ENCODE data around the gene ARHGAP10.
A peak's percentile ranks its signal among the peaks of the same experiment; 100 is the strongest.

Gene ARHGAP10

GRCh38 chr4:147731580-147732517 lies at the start of gene ARHGAP10:
Gene ARHGAP10 (plus strand): TSS chr4:147732088. CDS start chr4:147732302, 214 bp downstream.
- DNase-seq (ENCODE audit: low read depth) = no peak

- DNase-seq (ENCODE audit: low read depth) = no peak
Measured at GRCh38 chr4:147682755-147683154, 49.1 kb upstream of the ARHGAP10 start.

- no peak for DNase-seq (ENCODE audit: low read depth)
Measured at GRCh38 chr4:147683188-147683591, 48.7 kb upstream of the ARHGAP10 start.

GRCh38 chr4:147683717-147684700 lies 47.9 kb upstream of the ARHGAP10 start, which contains the start of gene PRMT9:
Gene PRMT9 (minus strand): TSS chr4:147684163. CDS start chr4:147683987, 176 bp downstream.
- DNase-seq (ENCODE audit: low read depth) = peak; percentile 41

- no peak for DNase-seq (ENCODE audit: low read depth)
Measured at GRCh38 chr4:147689067-147689466, 42.8 kb upstream of the ARHGAP10 start.

- DNase-seq (ENCODE audit: low read depth) = no peak
Measured at GRCh38 chr4:147691820-147692219, 40.1 kb upstream of the ARHGAP10 start.

GRCh38 chr4:147693218-147693617 lies 38.7 kb upstream of the ARHGAP10 start:
- DNase-seq (ENCODE audit: low read depth) = no peak

GRCh38 chr4:147696866-147697265 lies 35.0 kb upstream of the ARHGAP10 start:
- no peak for DNase-seq (ENCODE audit: low read depth)

GRCh38 chr4:147704846-147705245 lies 27.0 kb upstream of the ARHGAP10 start:
- DNase-seq (ENCODE audit: low read depth) = no peak

GRCh38 chr4:147707892-147708672 lies 23.8 kb upstream of the ARHGAP10 start:
- no peak for DNase-seq (ENCODE audit: low read depth)

GRCh38 chr4:147709999-147710398 lies 21.9 kb upstream of the ARHGAP10 start:
- DNase-seq (ENCODE audit: low read depth) = no peak

- peak; percentile 79 for DNase-seq (ENCODE audit: low read depth)
Measured at GRCh38 chr4:147714575-147715401, 17.1 kb upstream of the ARHGAP10 start.

- no peak for DNase-seq (ENCODE audit: low read depth)
Measured at GRCh38 chr4:147717878-147718277, 14.0 kb upstream of the ARHGAP10 start.

- no peak for DNase-seq (ENCODE audit: low read depth)
Measured at GRCh38 chr4:147723326-147723725, 8.6 kb upstream of the ARHGAP10 start.

GRCh38 chr4:147724468-147725201 lies 7.3 kb upstream of the ARHGAP10 start:
- DNase-seq (ENCODE audit: low read depth) = no peak

GRCh38 chr4:147725673-147726072 lies 6.2 kb upstream of the ARHGAP10 start:
- DNase-seq (ENCODE audit: low read depth) = no peak

- no peak for DNase-seq (ENCODE audit: low read depth)
Measured at GRCh38 chr4:147727476-147728028, 4.3 kb upstream of the ARHGAP10 start.

- no peak for DNase-seq (ENCODE audit: low read depth)
Measured at GRCh38 chr4:147730333-147730732, 1.6 kb upstream of the ARHGAP10 start.

- DNase-seq (ENCODE audit: low read depth) = no peak
Measured at GRCh38 chr4:147732518-147733235, 789 bp downstream of the ARHGAP10 start.

All from GM04503 (cell line).